ENCODE measurements around the gene CHDH.

The CHDH gene

GRCh38 chr3:53807117-53807810 lies 39.0 kb downstream of the CHDH start:
- no peak for DNase-seq

DNA sequence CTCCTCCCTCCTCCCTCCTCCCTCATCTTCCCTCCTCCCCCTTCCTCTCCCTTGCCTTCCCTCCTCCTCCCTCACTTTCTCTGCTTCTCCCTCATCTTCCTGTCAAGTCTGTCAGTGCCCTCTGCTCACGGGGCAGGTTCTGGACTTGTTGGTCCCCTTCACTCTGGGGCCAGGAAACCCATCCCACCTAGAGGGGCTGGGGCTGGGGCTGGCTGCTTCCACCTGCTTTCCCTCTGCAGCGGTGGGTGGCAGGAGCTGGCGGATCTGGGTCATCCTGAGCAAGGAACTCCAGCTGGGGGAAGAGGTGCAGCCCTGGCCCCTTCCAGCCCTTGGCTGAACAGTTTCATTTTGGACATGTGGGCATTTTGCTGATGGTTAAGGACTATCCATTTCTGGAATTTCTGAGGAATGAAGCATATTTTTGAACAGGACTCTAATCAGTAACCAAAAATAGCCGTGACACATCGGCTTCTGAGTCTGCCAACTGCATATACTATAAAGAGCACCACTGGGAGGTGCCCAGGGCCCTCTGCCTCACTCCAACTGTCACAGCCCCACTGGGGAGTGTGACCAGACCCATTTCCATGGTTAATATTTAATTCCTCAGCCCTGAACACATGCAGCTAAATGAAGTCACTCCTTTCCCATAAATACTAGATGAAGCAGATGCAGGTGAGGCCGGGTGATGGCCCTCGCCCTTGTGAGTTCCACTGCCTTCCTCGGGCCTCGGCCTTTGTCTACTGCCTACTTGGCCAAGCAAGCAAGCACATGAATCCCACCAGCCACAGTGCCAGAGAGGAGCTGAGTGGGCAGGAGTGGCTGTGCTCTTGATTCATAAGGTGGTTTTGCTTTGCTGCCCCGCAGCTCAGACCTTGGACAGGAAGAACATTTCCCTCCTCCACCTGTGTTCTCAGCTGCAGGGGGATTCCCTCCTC lies 39.8 kb downstream of the CHDH start:
- DNase-seq: no peak

GRCh38 chr3:53805463-53806159 lies 40.6 kb downstream of the CHDH start:
- no peak for DNase-seq

- DNase-seq: no peak
Measured at GRCh38 chr3:53804697-53805462, 41.3 kb downstream of the CHDH start.

DNA sequence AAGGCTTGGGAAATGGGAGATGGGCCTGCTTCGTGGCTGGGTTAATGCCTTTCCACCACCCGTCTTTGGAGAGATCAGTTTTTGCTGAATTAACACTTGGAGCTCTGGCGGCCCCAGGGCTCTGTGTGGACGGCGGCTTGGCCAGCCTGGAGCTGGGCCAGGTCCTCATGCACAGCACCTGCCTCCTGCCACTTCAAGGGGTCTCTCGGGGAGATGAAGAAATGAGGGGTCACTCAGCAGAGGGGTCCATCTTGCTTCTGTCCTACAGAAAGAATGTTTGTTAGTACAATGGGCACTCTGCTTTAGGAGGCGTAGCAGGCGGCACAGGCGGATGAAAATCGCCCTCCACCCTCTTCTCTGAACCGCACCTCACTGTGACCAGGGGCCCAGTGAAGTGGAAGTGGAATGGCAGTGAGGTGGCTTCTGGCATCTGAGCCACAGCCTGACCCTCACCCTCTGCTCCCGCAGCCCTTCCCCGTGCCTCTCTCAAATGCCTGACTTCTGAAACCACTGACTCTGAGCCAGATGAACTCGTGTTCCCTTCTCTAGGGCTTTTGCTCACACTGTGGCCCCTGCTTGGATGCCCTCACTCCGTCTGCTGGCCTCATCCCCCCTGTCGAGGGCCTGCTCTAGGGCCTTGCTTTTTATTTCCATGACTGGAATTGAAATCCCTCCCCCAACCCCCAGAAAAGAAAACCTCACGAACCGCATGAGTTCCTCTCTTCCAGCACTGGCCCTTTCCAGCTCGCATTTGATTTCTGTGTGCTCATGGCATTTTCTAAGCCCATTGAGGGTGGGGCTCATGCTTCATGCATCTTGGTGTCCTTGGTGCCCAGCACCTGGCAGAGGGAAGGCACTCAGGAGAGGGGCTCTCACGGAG lies 42.2 kb downstream of the CHDH start:
- DNase-seq: no peak

- no peak for DNase-seq
Measured at GRCh38 chr3:53803124-53803815, 42.9 kb downstream of the CHDH start.

DNA sequence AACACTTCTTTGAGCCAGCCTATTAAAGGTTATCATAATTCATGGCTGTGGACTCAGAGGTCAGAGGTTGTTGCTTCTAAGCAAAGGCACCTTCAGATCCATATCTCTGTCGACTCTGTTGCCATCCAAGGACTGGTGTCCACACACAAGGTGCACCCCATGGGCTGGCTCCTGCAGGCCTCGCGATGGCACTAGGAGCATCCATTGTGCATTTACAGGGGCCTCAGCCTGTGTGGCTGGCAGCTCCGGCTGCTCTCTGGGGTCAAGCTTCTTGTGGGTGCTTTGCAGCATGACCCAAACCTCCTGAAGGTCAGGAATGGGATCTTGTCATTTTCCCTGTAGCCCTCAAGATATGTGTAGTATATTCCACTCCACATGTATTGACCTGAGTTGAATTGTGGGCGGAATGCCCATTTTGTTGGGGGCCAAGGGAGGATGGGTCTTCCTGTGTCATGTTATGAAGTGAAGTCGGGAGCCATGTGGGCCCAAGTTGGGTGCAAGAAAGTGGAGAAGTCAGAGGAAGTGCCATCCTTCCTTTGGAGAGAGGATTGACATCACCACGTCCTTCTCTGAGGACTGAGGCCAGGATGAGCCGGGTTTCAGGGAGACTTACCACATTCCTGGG lies 43.9 kb downstream of the CHDH start:
- DNase-seq: no peak

GRCh38 chr3:53801319-53801718 lies 44.9 kb downstream of the CHDH start:
- DNase-seq: no peak

- no peak for DNase-seq
Measured at GRCh38 chr3:53800041-53800906, 45.9 kb downstream of the CHDH start.

GRCh38 chr3:53799338-53799865 lies 46.8 kb downstream of the CHDH start:
- no peak for DNase-seq

- no peak for DNase-seq
Measured at GRCh38 chr3:53798144-53798543, 48.1 kb downstream of the CHDH start.

GRCh38 chr3:53795789-53796560 lies 50.2 kb downstream of the CHDH start:
- DNase-seq: no peak

- no peak for DNase-seq
Measured at GRCh38 chr3:53795176-53795575, 51.0 kb downstream of the CHDH start.

GRCh38 chr3:53794597-53794996 lies 51.6 kb downstream of the CHDH start:
- no peak for DNase-seq

GRCh38 chr3:53792866-53793265 lies 53.4 kb downstream of the CHDH start:
- no peak for DNase-seq

- no peak for DNase-seq
Measured at GRCh38 chr3:53791317-53791716, 54.9 kb downstream of the CHDH start.

DNA sequence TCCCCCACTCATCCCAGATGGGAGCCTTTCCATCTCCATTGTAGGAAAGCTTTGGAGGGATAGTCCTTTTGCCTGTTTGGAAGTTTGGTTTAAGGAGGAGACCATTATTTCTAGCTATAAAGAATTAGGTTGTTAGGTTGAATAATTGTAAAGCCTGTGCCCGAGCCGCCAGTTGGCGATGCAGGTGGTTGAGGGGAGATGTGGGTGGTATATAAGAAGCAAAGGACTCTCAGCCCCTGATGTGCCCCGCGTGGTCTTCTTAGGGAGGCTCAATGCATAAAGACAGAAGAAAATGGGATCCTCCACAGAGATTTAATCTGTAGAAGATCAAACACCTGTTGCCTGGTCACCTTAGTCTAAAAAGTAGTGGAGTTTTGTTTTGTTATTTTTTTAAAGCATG lies 55.7 kb downstream of the CHDH start:
- DNase-seq: no peak

GRCh38 chr3:53789459-53789858 lies 56.8 kb downstream of the CHDH start:
- DNase-seq: no peak

All from T-helper 1 cell (primary cell).